Muscle layer of colon (tissue), 2 donors: ENCODE results near the gene STAP1.
"Not testable (repeated sequence)": the region's sequence is repeated elsewhere in the genome, so short reads cannot be mapped to it uniquely, and the experiment has no call there.

ENCODE experiments used
- H3K27ac ChIP-seq: one replicate; pipeline ENCODE4 v1.7.0; 2013; ENCODE audit warnings: low read depth, mild to moderate bottlenecking, low read length, moderate library complexity
- H3K27me3 ChIP-seq, 2 donors: one replicate each; pipeline ENCODE4 v1.7.0; 2013; ENCODE audit warnings: low read length in 2 of 2, mild to moderate bottlenecking in 2 of 2; ENCODE audit not compliant: insufficient read depth in 2 of 2, control insufficient read depth in 1 of 2
- H3K36me3 ChIP-seq: one replicate; pipeline ENCODE4 v1.7.0; 2013; ENCODE audit warnings: mild to moderate bottlenecking, low read length; ENCODE audit not compliant: insufficient read depth
- H3K4me1 ChIP-seq: one replicate; pipeline ENCODE4 v1.7.0; 2013; ENCODE audit warnings: mild to moderate bottlenecking, low read length; ENCODE audit not compliant: insufficient read depth
- H3K4me3 ChIP-seq, 2 donors: one replicate each; pipeline ENCODE4 v1.7.0; 2013; ENCODE audit warnings: low read length in 2 of 2, low read depth in 1 of 2, mild to moderate bottlenecking in 1 of 2, moderate library complexity in 1 of 2
- H3K9ac ChIP-seq: one replicate; pipeline ENCODE4 v1.7.0; 2013; ENCODE audit warnings: low read length
- H3K9me3 ChIP-seq: one replicate; pipeline ENCODE4 v1.7.0; 2013; ENCODE audit warnings: mild to moderate bottlenecking, low read length
- donor health status: abdominal sarcoma.
- donor health status: Adenocarcinoma of cecum.

Gene STAP1

GRCh38 chr4:67558493-67558892 lies at the start of gene STAP1:
STAP1 (plus strand) TSS chr4:67558727; CDS start chr4:67558810, 83 bp downstream.
- H3K4me1 ChIP-seq, result no peaks in the 10 kb centered on the region
- H3K4me3 ChIP-seq, result no peak within 1 kb of the TSS
- no peak within 1 kb of the TSS for H3K27ac ChIP-seq
- H3K9ac ChIP-seq, result no peak within 1 kb of the TSS
- no peaks in the 10 kb centered on the region for H3K9me3 ChIP-seq
- no peaks in the 10 kb centered on the region for H3K27me3 ChIP-seq
- H3K36me3 ChIP-seq, result no peaks in the 10 kb centered on the region

- Histone ChIP-seq H3K36me3 (peaks cover 52% of the 10 kb centered on the region), H3K4me1 (no peaks in the 10 kb centered on the region), H3K9ac (no peak overlapping the region), H3K27me3 (no peaks in the 10 kb centered on the region), H3K4me3 (no peak overlapping the region), H3K27ac (no peak overlapping the region), H3K9me3 (no peaks in the 10 kb centered on the region)
These were observed 46.0 kb upstream of the STAP1 start for GRCh38 chr4:67512501-67512900.

GRCh38 chr4:67520141-67520540 lies 38.4 kb upstream of the STAP1 start:
- peaks cover 6% of the 10 kb centered on the region for H3K36me3 ChIP-seq
- H3K9ac ChIP-seq, result no peak overlapping the region
- no peak overlapping the region for H3K4me3 ChIP-seq
- H3K9me3 ChIP-seq, result no peaks in the 10 kb centered on the region
- no peaks in the 10 kb centered on the region for H3K27me3 ChIP-seq
- H3K4me1 ChIP-seq, result peaks cover 9% of the 10 kb centered on the region
- H3K27ac ChIP-seq, result no peak overlapping the region

GRCh38 chr4:67521506-67521905 lies 37.0 kb upstream of the STAP1 start:
- Histone ChIP-seq H3K36me3 (peaks cover 6% of the 10 kb centered on the region), H3K4me3 (no peak overlapping the region), H3K9ac (no peak overlapping the region), H3K27ac (no peak overlapping the region), H3K9me3 (no peaks in the 10 kb centered on the region), H3K27me3 (no peaks in the 10 kb centered on the region), H3K4me1 (peaks cover 9% of the 10 kb centered on the region)

GRCh38 chr4:67522230-67522629 lies 36.3 kb upstream of the STAP1 start:
- no peak overlapping the region for H3K27ac ChIP-seq
- peaks cover 9% of the 10 kb centered on the region for H3K4me1 ChIP-seq
- no peak overlapping the region for H3K4me3 ChIP-seq
- H3K36me3 ChIP-seq, result peaks cover 6% of the 10 kb centered on the region
- H3K27me3 ChIP-seq, result no peaks in the 10 kb centered on the region
- no peak overlapping the region for H3K9ac ChIP-seq
- H3K9me3 ChIP-seq, result no peaks in the 10 kb centered on the region

- no peak overlapping the region for H3K4me3 ChIP-seq
- peaks cover 9% of the 10 kb centered on the region for H3K4me1 ChIP-seq
- H3K36me3 ChIP-seq, result peaks cover 6% of the 10 kb centered on the region
- no peaks in the 10 kb centered on the region for H3K9me3 ChIP-seq
- no peak overlapping the region for H3K27ac ChIP-seq
- H3K27me3 ChIP-seq, result no peaks in the 10 kb centered on the region
- no peak overlapping the region for H3K9ac ChIP-seq
These were observed 35.5 kb upstream of the STAP1 start for GRCh38 chr4:67522851-67523671.

GRCh38 chr4:67524140-67524539 lies 34.4 kb upstream of the STAP1 start:
- H3K36me3 ChIP-seq, H3K27me3 ChIP-seq, H3K9ac ChIP-seq, H3K9me3 ChIP-seq, H3K27ac ChIP-seq, H3K4me3 ChIP-seq, H3K4me1 ChIP-seq: not testable (repeated sequence)

- H3K4me3 ChIP-seq, result no peak overlapping the region
- H3K4me1 ChIP-seq, result peaks cover 4% of the 10 kb centered on the region
- no peaks in the 10 kb centered on the region for H3K9me3 ChIP-seq
- no peak overlapping the region for H3K9ac ChIP-seq
- H3K27me3 ChIP-seq, result no peaks in the 10 kb centered on the region
- peaks cover 32% of the 10 kb centered on the region for H3K36me3 ChIP-seq
- no peak overlapping the region for H3K27ac ChIP-seq
These were observed 27.1 kb upstream of the STAP1 start for GRCh38 chr4:67531379-67531962.

- not testable (repeated sequence) for H3K27me3 ChIP-seq, H3K27ac ChIP-seq, H3K4me1 ChIP-seq, H3K4me3 ChIP-seq, H3K9ac ChIP-seq, H3K9me3 ChIP-seq
- peaks cover 32% of the 10 kb centered on the region for H3K36me3 ChIP-seq
These were observed 26.1 kb upstream of the STAP1 start for GRCh38 chr4:67532397-67532796.

- H3K27me3 ChIP-seq, result no peaks in the 10 kb centered on the region
- H3K4me3 ChIP-seq, result no peak overlapping the region
- no peaks in the 10 kb centered on the region for H3K9me3 ChIP-seq
- H3K9ac ChIP-seq, result no peak overlapping the region
- peaks cover 4% of the 10 kb centered on the region for H3K4me1 ChIP-seq
- H3K27ac ChIP-seq, result no peak overlapping the region
- peaks cover 32% of the 10 kb centered on the region for H3K36me3 ChIP-seq
These were observed 25.4 kb upstream of the STAP1 start for GRCh38 chr4:67533112-67533511.

GRCh38 chr4:67535280-67535840 lies 23.2 kb upstream of the STAP1 start:
- Histone ChIP-seq H3K4me1 (peaks cover 4% of the 10 kb centered on the region), H3K9me3 (no peaks in the 10 kb centered on the region), H3K9ac (no peak overlapping the region), H3K27me3 (no peaks in the 10 kb centered on the region), H3K27ac (no peak overlapping the region), H3K36me3 (peaks cover 44% of the 10 kb centered on the region), H3K4me3 (no peak overlapping the region)
